RWPE2 (cell line): ENCODE results near the gene SLC9B1.
"Not testable (repeated sequence)": the region's sequence is repeated elsewhere in the genome, so short reads cannot be mapped to it uniquely, and the experiment has no call there.

Experiments used
- ATAC-seq: fragments of 200-7000 bp; cut with Tn5 transposase; 3 replicates; pipeline ENCODE4 v1.9.1; 2021; ENCODE audit warnings: low read depth
- DNase-seq: peaks from one replicate; pipeline ENCODE4 v3.0.0-alpha.2; 2020; ENCODE audit warnings: low spot score
- H3K27ac ChIP-seq: fragments of 450-650 bp; 2 replicates; pipeline ENCODE4 v1.5.1; 2017; ENCODE audit warnings: mild to moderate bottlenecking; ENCODE audit not compliant: poor library complexity, severe bottlenecking
- H3K27me3 ChIP-seq: fragments of 250-450 bp; sonication (Bioruptor Pico); 2 replicates; pipeline ENCODE4 v1.5.1; 2021; ENCODE audit warnings: mild to moderate bottlenecking, moderate library complexity; ENCODE audit not compliant: insufficient read depth, poor library complexity, severe bottlenecking
- H3K36me3 ChIP-seq: fragments of 250-450 bp; sonication (Bioruptor Pico); 2 replicates; pipeline ENCODE4 v1.5.1; 2020; ENCODE audit warnings: low read depth, mild to moderate bottlenecking, moderate library complexity
- H3K4me1 ChIP-seq: fragments of 250-450 bp; sonication (Bioruptor Pico); 2 replicates; pipeline ENCODE4 v1.5.1; 2021; ENCODE audit warnings: mild to moderate bottlenecking, moderate library complexity; ENCODE audit not compliant: insufficient read depth, poor library complexity, severe bottlenecking
- H3K4me3 ChIP-seq: fragments of 250-450 bp; sonication (Bioruptor Pico); 2 replicates; pipeline ENCODE4 v1.5.1; 2021; ENCODE audit warnings: mild to moderate bottlenecking, moderate library complexity; ENCODE audit not compliant: severe bottlenecking
- H3K9me3 ChIP-seq: fragments of 250-450 bp; sonication (Bioruptor Pico); 2 replicates; pipeline ENCODE4 v1.5.1; 2021; ENCODE audit warnings: mild to moderate bottlenecking, moderate library complexity; ENCODE audit not compliant: severe bottlenecking
- CTCF ChIP-seq: fragments of 450-650 bp; IDR thresholded peaks from one replicate; pipeline ENCODE4 v1.5.1; 2017; ENCODE audit warnings: mild to moderate bottlenecking, moderate library complexity; ENCODE audit not compliant: poor library complexity, severe bottlenecking

SLC9B1 gene

DNA sequence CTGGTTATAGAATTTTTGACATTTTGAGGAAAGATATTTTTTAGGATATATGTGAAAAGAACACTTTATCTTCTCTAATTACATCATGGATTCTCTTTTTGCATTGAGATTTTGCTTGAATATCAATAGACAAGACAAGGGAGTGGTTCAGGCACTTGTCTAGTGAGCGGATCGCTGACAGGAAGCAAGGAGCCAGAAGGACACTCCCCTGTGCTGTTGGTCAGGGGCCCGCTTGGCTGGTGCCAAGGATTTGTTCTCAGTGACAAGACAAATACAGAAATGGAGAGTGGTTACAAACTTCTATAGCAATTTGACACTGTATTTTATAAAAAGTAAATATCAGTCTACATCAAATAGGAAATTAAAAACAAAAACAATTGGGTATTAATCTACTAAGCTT lies 60.0 kb downstream of the SLC9B1 start:
- Histone ChIP-seq H3K27me3 (no peaks in the 10 kb centered on the region), H3K9me3 (peaks cover 2% of the 10 kb centered on the region), H3K36me3 (no peaks in the 10 kb centered on the region), H3K27ac (no peak overlapping the region), H3K4me3 (no peak overlapping the region), H3K4me1 (no peaks in the 10 kb centered on the region)
- DNase-seq = no peak
- TF ChIP-seq CTCF = no peak
- ATAC-seq = no peak

DNA sequence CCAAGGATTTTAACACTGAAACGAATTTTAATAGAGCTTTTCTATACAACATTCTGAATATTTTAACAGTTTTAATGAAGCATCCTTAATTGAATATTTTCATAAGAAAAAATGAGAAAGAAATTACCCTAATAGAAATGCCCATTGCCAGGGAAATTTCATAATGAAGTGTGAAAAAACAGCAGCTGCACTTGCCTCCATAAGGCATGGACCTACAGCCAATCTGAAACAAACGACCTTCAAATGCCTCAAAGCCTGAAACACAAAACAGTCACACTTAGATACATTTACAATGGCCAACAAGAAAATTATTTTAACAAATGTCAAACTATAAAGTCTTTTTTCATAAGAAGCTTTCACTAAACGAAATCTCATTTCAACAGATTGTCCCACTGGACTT lies 74.4 kb downstream of the SLC9B1 start:
- Histone ChIP-seq H3K36me3 (no peaks in the 10 kb centered on the region), H3K27ac (no peak overlapping the region), H3K9me3 (no peaks in the 10 kb centered on the region), H3K4me1 (no peaks in the 10 kb centered on the region), H3K27me3 (no peaks in the 10 kb centered on the region), H3K4me3 (no peak overlapping the region)
- TF ChIP-seq CTCF = no peak
- ATAC-seq = no peak
- no peak for DNase-seq

- H3K4me3 ChIP-seq, DNase-seq, H3K4me1 ChIP-seq, H3K27me3 ChIP-seq, H3K9me3 ChIP-seq, H3K27ac ChIP-seq, ATAC-seq, H3K36me3 ChIP-seq: not testable (repeated sequence)
Measured at GRCh38 chr4:102938063-102938462, 81.4 kb downstream of the SLC9B1 start.

- Histone ChIP-seq H3K9me3 (no peaks in the 10 kb centered on the region), H3K36me3 (no peaks in the 10 kb centered on the region), H3K4me3 (no peak overlapping the region), H3K4me1 (no peaks in the 10 kb centered on the region), H3K27ac (no peak overlapping the region), H3K27me3 (no peaks in the 10 kb centered on the region)
- ATAC-seq (no peak), DNase-seq (no peak)
- TF ChIP-seq CTCF = no peak
Measured at GRCh38 chr4:102935716-102936115, 83.8 kb downstream of the SLC9B1 start.

DNA sequence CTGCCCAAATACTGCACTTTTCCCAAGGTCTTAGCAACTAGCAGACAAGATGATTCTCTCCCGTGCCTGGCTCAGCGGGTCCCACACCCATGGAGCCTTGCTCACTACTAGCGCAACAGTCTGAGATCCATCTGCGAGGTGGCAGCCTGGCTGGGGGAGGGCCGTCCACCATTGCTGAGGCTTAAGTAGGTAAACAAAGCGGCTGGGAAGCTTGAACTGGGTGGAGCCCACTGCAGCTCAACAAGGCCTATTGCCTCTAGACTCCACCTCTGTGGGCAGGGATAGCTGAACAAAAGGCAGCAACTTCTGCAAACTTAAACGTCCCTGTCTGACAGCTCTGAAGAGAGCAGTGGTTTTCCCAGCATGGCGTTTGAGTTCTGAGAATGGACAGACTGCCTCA lies 99.8 kb downstream of the SLC9B1 start:
- H3K27me3 ChIP-seq, ATAC-seq, H3K4me3 ChIP-seq, H3K27ac ChIP-seq, H3K36me3 ChIP-seq, H3K4me1 ChIP-seq, H3K9me3 ChIP-seq, DNase-seq: not testable (repeated sequence)

GRCh38 chr4:102918859-102919258 lies 100.6 kb downstream of the SLC9B1 start:
- Histone ChIP-seq H3K4me1 (no peaks in the 10 kb centered on the region), H3K27me3 (no peaks in the 10 kb centered on the region), H3K27ac (no peak overlapping the region), H3K36me3 (no peaks in the 10 kb centered on the region), H3K4me3 (no peak overlapping the region), H3K9me3 (no peaks in the 10 kb centered on the region)
- no peak for DNase-seq
- no peak for TF ChIP-seq CTCF
- no peak for ATAC-seq
